Gastrocnemius medialis (tissue), 4 donors: Measurements from ENCODE around the gene HOXA3.

ENCODE experiments used
- POLR2A ChIP-seq, 2 donors: fragments of 450-650 bp; IDR thresholded peaks; one replicate each; pipeline ENCODE4 v1.6.1; 2017; ENCODE audit warnings: antibody characterized with exemption in 2 of 2, mild to moderate bottlenecking in 2 of 2, moderate library complexity in 2 of 2
- TF ChIP-seq, protein P1 (sequence below), 5 experiments: fragments of 450-650 bp in 3 of 5; fragments of 200-600 bp in 2 of 5; sonication (generic) in 2 of 5; IDR thresholded peaks in 4 of 5; conservative IDR thresholded peaks in 1 of 5; 1 replicate in 4 of 5; 2 replicates in 1 of 5; pipeline ENCODE4 v1.5.1; 2016 to 2019; ENCODE audit warnings: antibody characterized with exemption in 5 of 5, mild to moderate bottlenecking in 3 of 5, moderate library complexity in 3 of 5

GRCh38 chr7:27171325-27171636, 18.9 kb upstream of the HOXA3 start:
- TF ChIP-seq, protein P1, sequence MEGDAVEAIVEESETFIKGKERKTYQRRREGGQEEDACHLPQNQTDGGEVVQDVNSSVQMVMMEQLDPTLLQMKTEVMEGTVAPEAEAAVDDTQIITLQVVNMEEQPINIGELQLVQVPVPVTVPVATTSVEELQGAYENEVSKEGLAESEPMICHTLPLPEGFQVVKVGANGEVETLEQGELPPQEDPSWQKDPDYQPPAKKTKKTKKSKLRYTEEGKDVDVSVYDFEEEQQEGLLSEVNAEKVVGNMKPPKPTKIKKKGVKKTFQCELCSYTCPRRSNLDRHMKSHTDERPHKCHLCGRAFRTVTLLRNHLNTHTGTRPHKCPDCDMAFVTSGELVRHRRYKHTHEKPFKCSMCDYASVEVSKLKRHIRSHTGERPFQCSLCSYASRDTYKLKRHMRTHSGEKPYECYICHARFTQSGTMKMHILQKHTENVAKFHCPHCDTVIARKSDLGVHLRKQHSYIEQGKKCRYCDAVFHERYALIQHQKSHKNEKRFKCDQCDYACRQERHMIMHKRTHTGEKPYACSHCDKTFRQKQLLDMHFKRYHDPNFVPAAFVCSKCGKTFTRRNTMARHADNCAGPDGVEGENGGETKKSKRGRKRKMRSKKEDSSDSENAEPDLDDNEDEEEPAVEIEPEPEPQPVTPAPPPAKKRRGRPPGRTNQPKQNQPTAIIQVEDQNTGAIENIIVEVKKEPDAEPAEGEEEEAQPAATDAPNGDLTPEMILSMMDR (IDR thresholded peaks at IDR 0.05 in 4 of 5, conservative IDR thresholded peaks at IDR 0.05 in 1 of 5), result no peak
- no peak for TF ChIP-seq POLR2A (IDR thresholded peaks at IDR 0.05)
